ENCODE data around the gene AFAP1.

The AFAP1 gene

GRCh38 chr4:7819446-7819845 lies 120.2 kb downstream of the AFAP1 start:
- DNase-seq (ENCODE audit: low read depth): no peak

DNA sequence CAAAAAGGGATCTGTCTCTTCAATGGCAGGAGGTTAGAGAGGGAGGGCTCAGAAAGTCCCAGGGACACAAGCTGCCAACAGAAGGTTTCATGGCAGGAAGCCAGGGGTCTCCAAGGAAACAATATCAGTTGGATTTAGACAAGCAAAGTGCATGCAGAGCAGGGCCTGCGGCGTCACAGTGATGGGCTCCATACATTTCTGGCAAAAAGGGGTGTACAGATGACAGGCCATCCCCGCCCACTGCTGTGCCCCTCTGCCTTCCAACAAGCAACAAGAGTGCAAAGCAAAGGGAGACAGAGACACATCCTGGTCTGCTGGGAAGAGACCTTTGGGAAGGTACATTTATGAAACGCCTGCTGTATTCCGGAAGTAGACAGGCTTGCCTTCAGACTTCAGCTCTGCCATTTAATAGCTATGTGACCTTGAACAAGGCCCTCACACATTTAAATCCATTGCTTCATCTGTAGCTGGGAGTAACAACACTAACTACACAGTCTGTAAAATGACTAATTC lies 121.2 kb downstream of the AFAP1 start:
- DNase-seq (ENCODE audit: low read depth): no peak

GRCh38 chr4:7817877-7818398 lies 121.7 kb downstream of the AFAP1 start:
- DNase-seq (ENCODE audit: low read depth): no peak

- DNase-seq (ENCODE audit: low read depth): no peak
Measured at GRCh38 chr4:7816771-7817170, 122.9 kb downstream of the AFAP1 start.

GRCh38 chr4:7815981-7816380 lies 123.7 kb downstream of the AFAP1 start:
- DNase-seq (ENCODE audit: low read depth): no peak

DNA sequence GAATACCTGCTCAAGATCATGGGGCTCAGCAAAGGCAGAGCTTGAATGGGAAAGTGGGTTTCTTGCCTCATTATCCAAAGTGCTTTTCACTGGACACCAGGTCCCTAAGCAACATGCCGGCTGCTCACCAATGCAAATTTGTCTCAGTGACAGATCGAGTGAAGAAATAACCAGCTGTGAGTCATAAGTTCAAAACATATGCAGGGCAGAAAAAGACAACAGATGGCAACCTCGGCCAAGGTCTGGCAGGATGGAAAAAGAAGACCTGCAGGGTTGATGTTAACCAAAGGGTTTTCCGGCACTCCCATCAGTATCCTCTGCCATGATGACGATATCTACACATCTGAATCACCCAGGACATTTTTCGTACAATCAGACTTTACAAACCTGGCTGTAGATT lies 124.1 kb downstream of the AFAP1 start:
- DNase-seq (ENCODE audit: low read depth): no peak

- DNase-seq (ENCODE audit: low read depth): no peak
Measured at GRCh38 chr4:7814451-7814850, 125.2 kb downstream of the AFAP1 start.

DNA sequence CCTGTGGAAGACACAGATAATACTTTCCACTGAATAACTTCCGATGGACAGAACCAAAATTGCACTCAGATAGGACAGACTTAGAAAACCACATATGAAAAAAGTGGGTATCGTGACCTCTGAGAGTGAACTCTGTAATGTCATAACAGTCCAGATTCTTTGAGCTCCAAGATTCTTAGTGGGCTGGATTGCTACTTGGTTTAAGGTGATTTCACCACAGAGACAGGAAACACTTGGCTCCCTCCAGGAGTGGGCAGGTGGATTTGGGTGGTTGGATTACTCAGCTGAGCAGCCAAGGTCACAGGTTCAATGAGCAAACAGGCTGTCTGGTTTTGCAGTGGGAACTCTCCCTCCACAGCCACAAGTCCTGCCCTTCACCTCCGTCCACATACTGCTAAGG lies 126.0 kb downstream of the AFAP1 start:
- DNase-seq (ENCODE audit: low read depth): no peak

GRCh38 chr4:7812921-7813320 lies 126.7 kb downstream of the AFAP1 start:
- no peak for DNase-seq (ENCODE audit: low read depth)

DNA sequence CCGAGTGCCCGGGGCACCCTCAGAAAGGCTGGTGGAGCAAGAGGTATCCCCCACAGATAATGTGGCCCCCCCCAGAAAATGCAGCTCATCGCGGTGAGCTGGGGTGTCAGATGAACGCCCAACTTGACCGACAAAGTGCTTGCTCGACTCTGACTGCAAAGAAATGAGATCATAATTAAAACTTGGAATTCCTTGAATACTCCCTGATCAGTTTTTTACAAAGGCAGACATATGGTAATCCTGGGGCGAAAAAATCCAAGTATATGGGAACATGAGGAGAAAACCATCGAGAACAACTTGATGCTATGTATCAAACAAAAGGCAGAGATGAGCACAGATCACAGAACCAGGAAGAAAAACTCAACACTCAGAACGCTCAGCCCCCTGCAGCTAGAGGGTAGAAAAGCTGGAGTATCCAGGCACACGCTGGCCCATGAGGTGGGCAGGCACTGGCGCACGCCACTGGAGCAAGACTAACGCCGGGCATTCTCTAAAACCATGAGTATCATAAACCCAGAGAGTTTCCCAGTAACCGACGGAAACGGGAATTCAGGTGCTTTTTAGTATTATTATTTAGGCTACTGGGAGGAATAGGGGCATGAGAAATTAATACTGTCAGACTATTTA lies 127.3 kb downstream of the AFAP1 start:
- DNase-seq (ENCODE audit: low read depth): no peak

GRCh38 chr4:7811536-7812191 lies 128.0 kb downstream of the AFAP1 start:
- no peak for DNase-seq (ENCODE audit: low read depth)

GRCh38 chr4:7810783-7811535 lies 128.7 kb downstream of the AFAP1 start:
- DNase-seq (ENCODE audit: low read depth): no peak

DNA sequence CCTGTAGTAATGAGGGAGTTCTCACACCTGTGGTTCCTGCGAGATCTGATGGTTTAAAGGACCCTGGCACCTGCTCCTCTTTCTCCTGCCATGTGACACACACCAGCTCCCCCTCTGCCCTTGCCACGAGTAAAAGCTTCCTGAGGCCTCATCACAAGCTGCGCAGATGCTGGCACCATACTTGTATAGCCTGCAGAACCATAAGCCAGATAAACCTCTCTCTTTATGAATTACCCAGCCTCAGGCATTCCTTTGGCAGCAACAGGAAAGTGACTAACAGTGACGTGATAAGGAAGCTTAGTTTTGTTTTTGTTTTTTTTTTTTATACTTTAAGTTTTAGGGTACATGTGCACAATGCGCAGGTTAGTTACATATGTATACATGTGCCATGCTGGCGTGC lies 130.9 kb downstream of the AFAP1 start:
- no peak for DNase-seq (ENCODE audit: low read depth)

DNA sequence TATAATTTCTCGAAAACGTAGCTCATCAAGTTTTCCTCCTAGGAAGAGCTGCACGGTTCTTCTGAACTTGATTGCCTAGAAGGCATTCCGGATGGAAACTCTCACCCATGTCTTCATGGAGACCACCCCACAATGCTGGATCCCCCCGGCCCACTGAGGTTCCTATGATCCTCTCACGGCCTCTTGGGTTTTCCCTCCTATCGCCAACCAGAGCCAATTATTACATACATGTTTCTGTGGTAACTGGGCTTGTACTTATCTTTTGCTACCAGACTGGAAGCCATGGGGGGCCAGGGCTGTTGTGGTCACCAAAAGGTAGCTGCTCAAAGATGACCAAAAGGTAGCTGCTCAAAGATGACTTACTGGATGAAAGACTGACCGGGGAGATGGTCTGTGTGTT lies 131.5 kb downstream of the AFAP1 start:
- no peak for DNase-seq (ENCODE audit: low read depth)

GRCh38 chr4:7807351-7807921 lies 132.2 kb downstream of the AFAP1 start:
- no peak for DNase-seq (ENCODE audit: low read depth)

DNA sequence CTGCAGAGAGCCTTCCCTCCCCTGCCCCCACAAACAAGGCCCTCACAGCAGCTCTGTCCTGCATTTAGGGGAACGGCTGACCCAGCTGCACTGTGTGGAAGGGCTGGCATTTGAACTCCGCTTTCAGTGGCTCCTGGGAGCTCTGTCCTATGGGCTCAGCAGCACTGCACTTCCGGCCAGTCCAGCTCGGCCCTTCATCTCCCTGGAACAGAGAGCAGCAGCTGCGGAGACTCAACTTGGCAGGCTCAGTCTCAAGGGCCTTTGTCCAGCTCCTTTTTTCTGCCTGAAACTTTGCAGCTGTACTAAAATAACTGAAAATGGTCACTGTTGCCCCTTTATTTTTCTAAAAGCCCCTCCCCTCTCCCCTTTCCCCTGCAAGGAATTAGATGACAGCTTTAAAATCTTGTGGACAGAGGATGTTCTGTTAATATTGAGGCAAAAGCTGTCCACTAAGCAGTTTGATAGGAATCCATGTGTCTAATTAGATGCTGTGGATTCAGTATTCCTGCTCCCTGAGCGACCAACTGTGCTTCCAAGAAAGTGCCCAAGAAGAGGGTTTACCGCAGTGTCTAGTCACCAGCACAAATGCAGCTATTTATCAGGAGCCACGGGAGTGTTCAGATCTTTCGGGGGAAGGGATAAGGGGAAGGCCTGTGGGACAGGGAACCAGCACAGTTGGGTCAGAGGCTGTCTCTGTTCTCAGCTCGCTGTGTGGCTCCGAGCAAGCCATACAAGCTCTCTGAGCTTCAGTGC lies 133.1 kb downstream of the AFAP1 start:
- DNase-seq (ENCODE audit: low read depth): no peak

DNA sequence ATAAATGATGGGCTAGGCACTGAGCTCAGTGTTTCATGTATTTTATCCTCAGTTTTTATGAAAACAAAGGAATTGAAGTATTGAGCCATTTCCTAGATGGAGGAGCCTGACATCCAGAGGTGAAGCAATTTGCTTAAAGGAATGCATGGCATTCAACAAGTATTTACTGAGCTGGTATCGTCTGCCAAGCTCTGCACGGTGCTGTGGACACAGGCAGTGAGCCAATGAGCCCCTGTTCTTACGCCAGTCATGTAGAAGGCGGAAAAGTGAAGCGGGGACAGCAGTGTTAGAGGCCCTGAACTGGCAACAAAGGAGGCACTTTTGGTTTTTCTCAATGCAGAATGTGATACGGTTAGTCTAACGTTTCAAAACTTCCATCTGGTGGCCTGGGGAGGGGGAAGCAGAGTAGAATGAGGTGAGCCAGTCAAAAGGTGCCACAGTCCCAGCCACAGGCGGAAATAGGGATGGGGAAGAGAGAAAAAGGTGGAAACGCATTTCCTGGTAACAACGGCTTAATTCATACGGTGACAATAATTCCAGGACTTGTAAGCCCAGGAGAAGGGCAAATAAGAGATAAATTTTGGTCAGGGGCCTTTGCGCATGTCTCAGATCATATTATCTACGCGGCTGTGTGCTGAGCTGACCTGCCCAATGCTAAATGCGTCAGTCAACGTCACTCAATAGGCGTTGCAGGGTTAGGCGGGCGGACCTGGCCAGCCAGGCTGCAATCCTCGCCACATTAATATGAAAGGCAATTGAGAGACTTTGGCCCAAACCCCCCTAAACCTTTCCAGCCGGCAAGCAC lies 133.9 kb downstream of the AFAP1 start:
- DNase-seq (ENCODE audit: low read depth): no peak

GRCh38 chr4:7804756-7805385 lies 134.8 kb downstream of the AFAP1 start:
- DNase-seq (ENCODE audit: low read depth): no peak

DNA sequence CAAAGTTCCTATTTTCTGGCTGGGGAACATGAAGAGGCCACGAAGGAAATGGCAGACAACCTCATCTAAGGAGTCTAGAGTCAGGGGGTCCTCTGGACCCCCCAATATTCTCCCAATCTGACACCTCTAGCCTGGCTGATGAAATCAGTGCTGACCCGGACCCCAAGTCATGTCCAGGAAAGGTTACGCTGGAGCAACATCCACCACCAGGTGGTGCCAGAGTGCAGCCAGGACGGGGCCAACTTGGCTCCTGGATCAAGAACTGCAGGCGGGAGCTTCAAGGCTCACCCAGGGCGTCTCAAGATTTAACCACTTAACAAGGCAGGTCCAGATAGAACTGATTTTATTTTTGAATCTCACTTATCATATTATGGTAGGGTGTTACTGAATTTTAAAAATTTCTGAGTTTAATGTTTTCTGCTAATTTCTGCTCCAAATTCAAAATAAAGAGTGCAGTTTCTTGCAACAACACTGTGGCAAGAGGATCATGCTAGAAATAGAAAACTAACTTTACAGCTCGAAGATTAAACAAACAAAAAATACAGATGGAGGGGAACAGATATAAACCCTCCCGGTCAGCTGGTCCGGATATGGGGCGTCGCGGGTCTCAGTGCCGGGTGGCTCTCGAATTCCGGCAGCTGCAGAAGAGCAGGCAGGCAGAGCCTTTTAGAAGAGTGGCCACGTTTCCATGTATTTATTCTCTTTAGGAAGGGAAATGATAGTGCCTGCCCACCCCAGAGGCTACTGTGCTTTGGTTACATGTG lies 135.5 kb downstream of the AFAP1 start:
- peak; percentile 65 for DNase-seq (ENCODE audit: low read depth)

- DNase-seq (ENCODE audit: low read depth): no peak
Measured at GRCh38 chr4:7803371-7803770, 136.3 kb downstream of the AFAP1 start.

All from stimulated activated CD8-positive, alpha-beta memory T cell treated with anti-CD3 and anti-CD28 coated beads, Interleukin-15, amount 100 ng/mL, for 24 hours (primary cell).